GM21390 (cell line): Measurements from ENCODE around the gene TMEM186.
"Not testable (repeated sequence)": the region's sequence is repeated elsewhere in the genome, so short reads cannot be mapped to it uniquely, and the experiment has no call there.

Experiments used
- ATAC-seq: cut with Tn5 transposase; IDR thresholded peaks from one replicate; pipeline ENCODE4 v1.9.1; 2021; ENCODE audit not compliant: unreplicated experiment

The TMEM186 gene

DNA sequence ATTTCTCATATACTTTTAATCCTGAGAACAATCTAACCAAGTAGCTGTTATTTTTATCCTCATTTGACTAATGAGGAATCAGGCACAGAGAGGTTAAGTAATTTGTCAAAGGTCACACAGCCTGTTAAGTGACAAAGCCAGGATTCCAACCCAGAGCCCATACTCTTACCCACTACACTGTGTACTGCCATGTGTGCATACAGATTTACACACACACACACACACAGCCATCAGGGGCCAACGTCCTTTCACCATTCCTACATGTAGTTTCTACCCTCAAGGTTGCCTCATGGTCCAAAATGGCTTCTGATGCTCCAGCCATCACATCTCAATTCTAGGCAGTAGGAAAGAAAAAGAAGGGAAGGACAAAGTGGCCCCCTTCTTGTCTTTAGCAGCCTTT lies 22.1 kb downstream of the TMEM186 start:
- no peak for ATAC-seq

GRCh38 chr16:8774208-8774607 lies 23.2 kb downstream of the TMEM186 start:
- ATAC-seq = no peak

DNA sequence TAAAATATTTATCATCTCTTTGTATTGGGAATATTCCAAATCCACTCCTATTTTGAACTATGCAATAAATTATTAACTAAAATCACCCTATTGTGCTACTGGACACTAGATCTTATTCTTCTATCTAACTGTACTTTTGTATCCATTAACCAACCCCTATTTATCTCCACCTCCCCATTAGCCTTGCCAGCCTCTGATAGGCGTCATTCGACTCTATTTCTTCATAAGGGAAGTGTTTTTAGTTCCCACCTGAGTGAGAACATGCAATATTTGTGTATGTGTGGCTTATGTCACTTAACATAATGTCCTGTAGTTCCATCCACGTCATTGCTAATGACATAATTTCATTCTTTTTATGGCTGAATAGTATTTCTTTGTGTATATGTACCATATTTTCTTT lies 23.9 kb downstream of the TMEM186 start:
- no peak for ATAC-seq

DNA sequence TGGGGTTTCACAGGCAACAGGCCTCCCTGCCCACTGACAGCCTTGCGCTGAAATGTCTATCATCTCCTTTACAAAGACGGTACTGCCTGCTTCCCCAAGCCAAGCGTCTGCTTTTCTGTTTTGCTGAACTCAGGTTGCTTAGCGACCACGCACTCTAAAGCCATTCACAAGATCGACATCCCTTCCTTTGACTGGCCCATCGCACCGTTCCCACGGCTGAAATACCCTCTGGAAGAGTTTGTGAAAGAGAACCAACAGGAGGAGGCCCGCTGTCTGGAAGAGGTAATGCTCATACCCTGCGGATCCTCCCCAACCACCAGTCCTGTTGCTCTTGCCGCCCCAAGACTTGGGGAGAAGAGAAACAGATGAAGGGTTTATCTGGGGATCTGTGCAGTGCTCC lies 28.7 kb downstream of the TMEM186 start:
- no peak for ATAC-seq

- ATAC-seq = no peak
Measured at GRCh38 chr16:8768283-8768682, 29.2 kb downstream of the TMEM186 start.

DNA sequence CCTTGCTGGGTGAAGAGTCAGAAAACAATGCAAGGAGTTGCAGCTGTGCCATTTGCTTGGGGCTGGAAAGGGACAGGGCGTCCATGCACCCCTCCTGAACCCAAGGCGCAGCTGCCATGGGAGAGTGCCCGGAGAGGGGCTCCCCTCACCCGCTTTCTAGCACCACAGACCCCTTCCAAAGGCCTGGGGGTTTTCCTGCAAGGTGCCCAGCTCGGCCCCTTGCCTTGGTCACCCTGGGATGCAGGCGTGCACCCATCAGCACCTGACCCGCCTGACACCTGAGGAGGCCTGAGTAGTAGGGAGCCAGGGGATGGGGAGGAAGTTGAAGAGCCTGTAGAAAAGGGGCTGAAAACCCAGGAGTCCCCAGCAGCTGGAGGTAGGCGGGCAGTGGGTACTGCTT lies 30.3 kb downstream of the TMEM186 start:
- no peak for ATAC-seq

- no peak for ATAC-seq
Measured at GRCh38 chr16:8764525-8765250, 32.8 kb downstream of the TMEM186 start.

DNA sequence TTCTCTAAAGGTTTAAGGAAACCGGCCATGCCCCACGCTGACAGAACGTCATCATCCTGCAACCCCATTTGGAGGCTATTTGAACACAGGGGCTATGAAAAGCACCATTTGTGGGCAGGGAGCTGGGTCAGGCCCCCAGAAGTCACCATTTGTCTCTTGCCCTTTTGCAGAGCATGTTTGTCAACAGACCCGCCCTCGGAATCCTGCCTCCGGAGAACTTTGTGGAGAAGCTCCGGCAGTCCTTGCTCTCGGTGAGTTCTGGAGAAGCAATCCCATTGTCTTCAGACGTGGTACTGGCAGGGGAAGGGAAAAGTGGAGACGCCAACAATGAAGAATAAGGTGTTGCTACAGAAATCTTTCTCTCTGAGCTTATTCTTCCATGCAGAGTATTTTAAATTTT lies 33.5 kb downstream of the TMEM186 start:
- ATAC-seq = no peak

- no peak for ATAC-seq
Measured at GRCh38 chr16:8763083-8763482, 34.4 kb downstream of the TMEM186 start.

- no peak for ATAC-seq
Measured at GRCh38 chr16:8762254-8762653, 35.2 kb downstream of the TMEM186 start.

GRCh38 chr16:8761078-8761477 lies 36.4 kb downstream of the TMEM186 start:
- ATAC-seq = no peak

- ATAC-seq = no peak
Measured at GRCh38 chr16:8760021-8760420, 37.4 kb downstream of the TMEM186 start.

DNA sequence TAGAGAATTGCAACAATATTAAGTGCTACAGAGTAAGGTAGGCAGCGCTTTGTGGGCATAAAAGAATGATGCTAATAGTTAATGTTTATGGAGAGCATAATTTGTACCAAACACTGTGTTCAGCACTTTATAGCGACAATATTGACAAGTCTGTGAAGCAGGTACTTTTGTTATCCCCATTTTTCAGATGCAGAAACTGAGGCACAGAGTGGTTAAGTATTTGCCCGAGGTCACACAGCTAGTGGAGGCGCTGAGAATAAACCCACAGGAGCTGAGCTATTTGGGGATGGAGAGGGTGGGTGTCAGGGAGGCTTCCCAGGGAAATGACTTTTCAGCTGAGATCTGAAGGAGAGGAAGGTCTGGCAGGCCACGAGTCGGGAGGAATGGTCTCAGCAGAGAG lies 39.4 kb downstream of the TMEM186 start:
- ATAC-seq = no peak

DNA sequence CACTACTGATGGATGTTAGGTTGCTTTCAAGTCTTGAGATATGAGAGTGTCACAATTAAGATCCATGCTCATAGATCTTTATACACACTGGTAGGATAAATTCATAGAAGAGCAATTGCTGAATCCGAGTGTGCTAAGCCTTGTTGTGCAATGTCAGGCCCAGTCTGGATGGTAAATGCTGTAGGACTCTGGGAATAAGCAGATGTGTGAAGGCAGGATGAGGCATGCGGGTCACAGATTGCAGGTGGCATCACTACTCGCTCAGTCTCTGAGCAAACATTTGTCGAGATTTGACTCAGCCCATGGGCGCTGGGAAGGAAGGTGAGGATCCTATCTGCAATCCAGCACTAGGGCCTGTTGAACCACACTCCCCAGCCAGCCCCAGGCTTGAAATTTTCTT lies 40.7 kb downstream of the TMEM186 start:
- ATAC-seq = no peak

- ATAC-seq = no peak
Measured at GRCh38 chr16:8753416-8754054, 43.9 kb downstream of the TMEM186 start.

GRCh38 chr16:8752706-8753105 lies 44.7 kb downstream of the TMEM186 start:
- ATAC-seq = no peak

GRCh38 chr16:8751481-8752311 lies 45.7 kb downstream of the TMEM186 start:
- no peak for ATAC-seq

GRCh38 chr16:8748944-8749343 lies 48.5 kb downstream of the TMEM186 start:
- ATAC-seq = not testable (repeated sequence)
